ENCODE data around the gene CPEB3.

GRCh38 chr10:92122941-92123450, 167.9 kb downstream of the CPEB3 start:
- TF ChIP-seq CTCF (IDR thresholded peaks at IDR 0.05) (no peak), POLR2A (IDR thresholded peaks at IDR 0.05) (peak in 1 of 2 donors; percentile 39)

Data from thyroid gland (tissue), 4 donors.